GM12872 (cell line): Measurements from ENCODE around the gene ARL2BP.

Experiments used
- TF ChIP-seq, protein P1 (sequence below): IDR thresholded peaks from 3 replicates; pipeline ENCODE4 v1.5.1; 2011; ENCODE audit warnings: low read depth, mild to moderate bottlenecking, low read length, moderate library complexity; ENCODE audit not compliant: insufficient read depth

ARL2BP gene

GRCh38 chr16:57266531-57267260 lies 21.6 kb downstream of the ARL2BP start:
- TF ChIP-seq, protein P1, sequence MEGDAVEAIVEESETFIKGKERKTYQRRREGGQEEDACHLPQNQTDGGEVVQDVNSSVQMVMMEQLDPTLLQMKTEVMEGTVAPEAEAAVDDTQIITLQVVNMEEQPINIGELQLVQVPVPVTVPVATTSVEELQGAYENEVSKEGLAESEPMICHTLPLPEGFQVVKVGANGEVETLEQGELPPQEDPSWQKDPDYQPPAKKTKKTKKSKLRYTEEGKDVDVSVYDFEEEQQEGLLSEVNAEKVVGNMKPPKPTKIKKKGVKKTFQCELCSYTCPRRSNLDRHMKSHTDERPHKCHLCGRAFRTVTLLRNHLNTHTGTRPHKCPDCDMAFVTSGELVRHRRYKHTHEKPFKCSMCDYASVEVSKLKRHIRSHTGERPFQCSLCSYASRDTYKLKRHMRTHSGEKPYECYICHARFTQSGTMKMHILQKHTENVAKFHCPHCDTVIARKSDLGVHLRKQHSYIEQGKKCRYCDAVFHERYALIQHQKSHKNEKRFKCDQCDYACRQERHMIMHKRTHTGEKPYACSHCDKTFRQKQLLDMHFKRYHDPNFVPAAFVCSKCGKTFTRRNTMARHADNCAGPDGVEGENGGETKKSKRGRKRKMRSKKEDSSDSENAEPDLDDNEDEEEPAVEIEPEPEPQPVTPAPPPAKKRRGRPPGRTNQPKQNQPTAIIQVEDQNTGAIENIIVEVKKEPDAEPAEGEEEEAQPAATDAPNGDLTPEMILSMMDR = no peak

- TF ChIP-seq, protein P1 = no peak
These were observed 24.0 kb downstream of the ARL2BP start for GRCh38 chr16:57268804-57269800.

DNA sequence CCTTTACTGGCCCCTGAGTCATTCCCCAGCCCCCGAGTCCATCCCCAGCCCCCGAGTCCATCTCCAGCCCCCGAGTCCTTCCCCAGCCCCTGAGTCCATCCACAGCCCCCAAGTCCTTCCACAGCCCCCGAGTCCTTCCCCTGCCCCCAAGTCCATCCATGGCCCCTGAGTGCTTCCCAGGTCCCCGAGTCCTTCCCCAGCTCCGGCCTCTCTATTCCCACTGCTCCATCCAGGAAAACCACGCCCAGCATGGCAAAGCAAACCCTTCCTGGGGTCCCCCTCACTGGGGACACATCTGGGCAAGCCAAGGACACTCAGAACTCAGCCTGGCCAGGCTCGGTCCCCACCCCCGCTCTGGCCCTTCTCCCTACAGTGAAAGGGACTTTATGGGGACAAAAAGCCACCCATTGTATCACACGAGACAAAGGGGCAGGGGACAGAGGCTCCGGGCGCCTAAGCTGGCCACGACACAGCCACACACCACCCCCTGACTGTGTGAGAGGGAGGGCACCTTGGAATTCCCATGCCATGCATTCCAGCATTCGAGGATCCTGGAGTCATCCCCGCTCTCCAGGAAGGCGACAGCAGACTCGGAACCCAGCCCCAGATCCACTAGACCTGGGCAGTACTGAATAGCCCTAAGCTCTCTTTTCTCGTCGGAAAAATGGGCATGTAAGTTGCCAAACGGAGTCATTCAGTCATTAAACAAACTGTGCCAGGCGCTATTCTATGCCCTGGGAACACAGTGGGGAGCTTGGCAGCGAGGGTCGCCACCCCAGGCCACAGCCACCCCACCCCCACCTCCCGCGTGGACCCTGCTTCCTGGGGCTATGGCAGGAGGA lies 25.4 kb downstream of the ARL2BP start:
- TF ChIP-seq, protein P1 = no peak

DNA sequence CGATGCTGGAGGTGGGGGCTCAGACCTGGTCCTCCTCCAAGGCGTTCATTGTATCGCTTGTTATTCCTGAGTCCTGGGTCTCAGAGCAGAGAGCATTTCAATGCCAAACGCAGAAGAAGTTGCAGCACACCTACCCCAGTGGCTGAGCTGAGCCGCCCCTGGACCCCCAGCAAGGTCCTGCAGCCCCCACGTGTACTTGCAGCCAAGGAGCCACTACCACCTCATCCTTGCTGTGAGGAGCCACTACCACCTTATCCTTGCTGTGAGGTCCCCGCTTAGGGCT lies 25.9 kb downstream of the ARL2BP start:
- TF ChIP-seq, protein P1 = no peak

DNA sequence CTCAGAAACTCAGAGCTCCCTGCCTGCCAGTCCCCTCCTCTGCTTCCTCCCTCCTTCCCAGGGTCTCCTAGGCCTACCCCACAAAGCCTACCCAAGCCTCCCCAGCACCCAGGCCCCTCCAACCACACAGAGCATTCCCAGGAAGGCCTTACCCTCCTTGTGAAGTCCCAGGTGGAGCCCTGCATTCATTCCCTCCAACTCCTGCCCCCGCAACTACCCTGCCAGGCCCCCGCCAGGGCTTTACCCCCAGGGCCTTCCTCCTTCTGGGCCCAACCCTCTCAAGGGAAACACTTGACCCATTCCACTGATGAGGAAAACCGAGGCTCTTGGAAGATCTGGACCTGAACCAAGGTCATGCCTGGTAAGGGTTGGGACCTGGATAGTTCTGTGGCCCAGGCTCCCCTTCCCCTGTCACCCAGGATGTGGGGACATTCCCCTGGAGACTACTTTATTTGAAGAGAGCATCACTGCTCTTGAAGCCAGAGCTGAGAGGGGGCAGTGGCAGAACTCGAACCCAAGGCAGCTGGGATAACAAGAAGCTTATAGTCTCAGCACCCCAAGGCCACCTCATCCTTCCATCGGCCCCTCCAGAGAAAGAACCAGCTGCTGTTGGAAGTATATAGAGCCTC lies 26.9 kb downstream of the ARL2BP start:
- TF ChIP-seq, protein P1 = no peak

DNA sequence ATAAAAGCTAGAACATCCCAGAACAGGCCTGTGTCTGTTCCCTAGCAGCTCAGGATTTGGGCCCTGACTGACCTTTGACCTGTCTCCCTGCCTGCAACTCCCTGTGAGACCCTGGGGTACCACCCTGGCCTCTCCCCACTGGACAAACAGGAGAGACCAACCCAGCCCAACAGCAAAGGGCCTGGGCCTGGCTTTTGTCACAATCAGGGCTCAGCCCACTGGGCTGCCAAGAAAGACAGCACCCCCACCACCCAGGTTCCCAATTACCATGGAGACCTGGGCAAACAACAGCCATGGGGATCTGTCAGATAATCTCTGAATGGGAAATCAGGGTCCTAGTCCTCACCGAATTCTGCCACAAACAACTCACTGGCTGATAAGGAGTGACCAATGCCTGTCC lies 28.3 kb downstream of the ARL2BP start:
- TF ChIP-seq, protein P1 = no peak

GRCh38 chr16:57273826-57274225 lies 28.8 kb downstream of the ARL2BP start:
- TF ChIP-seq, protein P1 = no peak
